SK-N-SH (cell line): Measurements from ENCODE around the gene PYGM. TPM values are rescaled to one million over a fixed set of nuclear protein-coding genes. Genes with fewer than 3 reads are reported as not detected.

Source experiments
- CTCF ChIA-PET: fragments of 300-600, 350-600 bp; formaldehyde crosslinking; extraction: SDS; loops from one replicate; lab custom pipeline; 2021; lab: Yijun Ruan, JAX
- POLR2A ChIA-PET: fragments of 350-600 bp; sonication (Branson Sonifier 250); formaldehyde crosslinking; extraction: SDS; loops from one replicate; lab custom pipeline; 2020; ENCODE audit warnings: antibody characterized with exemption, inconsistent platforms; lab: Yijun Ruan, JAX
- DNase-seq: peaks from one replicate; pipeline ENCODE4 v3.0.0; 2012
- H2AFZ ChIP-seq: fragments of 200-600 bp; sonication (generic); 2 replicates; pipeline ENCODE4 v1.8.1; 2016; ENCODE audit warnings: antibody characterized with exemption, mild to moderate bottlenecking, low read depth
- H3F3A ChIP-seq: fragments of 200-600 bp; sonication (generic); replicated peaks from 2 replicates; pipeline ENCODE3; 2016; ENCODE audit warnings: antibody characterized with exemption, mild to moderate bottlenecking; ENCODE audit not compliant: insufficient read depth
- H3K27ac ChIP-seq, 2 experiments: fragments of 200-500 bp in 1 of 2; fragments of 200-600 bp in 1 of 2; sonication (Bioruptor generic) in 1 of 2; sonication (generic), shearing (Covaris generic) in 1 of 2; 2 replicates each; pipeline versions ENCODE4 v1.5.1 to v1.6.1; 2014 to 2016; ENCODE audit warnings: low read depth in 2 of 2, inconsistent platforms in 1 of 2, low read length in 1 of 2, mild to moderate bottlenecking in 1 of 2, mixed read lengths in 1 of 2
- H3K27me3 ChIP-seq: fragments of 200-600 bp; sonication (generic), shearing (Covaris generic); 2 replicates; pipeline ENCODE4 v1.6.1; 2016; ENCODE audit warnings: mixed run types; ENCODE audit not compliant: insufficient read depth
- H3K36me3 ChIP-seq, 2 experiments: fragments of 200-500 bp in 1 of 2; fragments of 200-600 bp in 1 of 2; sonication (Bioruptor generic) in 1 of 2; sonication (generic) in 1 of 2; replicated peaks in 1 of 2; 2 replicates each; pipeline versions ENCODE3 to v1.5.1; 2014 to 2016; ENCODE audit warnings: low read length in 1 of 2, mild to moderate bottlenecking in 1 of 2; ENCODE audit not compliant: insufficient read depth in 2 of 2, control insufficient read depth in 1 of 2
- H3K4me1 ChIP-seq, 2 experiments: fragments of 200-500 bp in 1 of 2; fragments of 200-600 bp in 1 of 2; sonication (Bioruptor generic) in 1 of 2; sonication (generic), shearing (Covaris generic) in 1 of 2; 2 replicates each; pipeline versions ENCODE4 v1.5.1 to v1.6.1; 2014 to 2016; ENCODE audit warnings: low read depth in 1 of 2, low read length in 1 of 2, mixed run types in 1 of 2; ENCODE audit not compliant: insufficient read depth in 2 of 2, control insufficient read depth in 1 of 2
- H3K4me2 ChIP-seq: fragments of 200-600 bp; sonication (generic), shearing (Covaris generic); 2 replicates; pipeline ENCODE4 v1.6.1; 2017; ENCODE audit warnings: mixed run types
- H3K4me3 ChIP-seq, 2 experiments: fragments of 200-500 bp in 1 of 2; fragments of 200-600 bp in 1 of 2; sonication (Bioruptor generic) in 1 of 2; sonication (generic), shearing (Covaris generic) in 1 of 2; 2 replicates each; pipeline versions ENCODE4 v1.5.1 to v1.8.1; 2014 to 2016; ENCODE audit warnings: low read depth in 2 of 2, inconsistent platforms in 1 of 2, low read length in 1 of 2, mild to moderate bottlenecking in 1 of 2, mixed read lengths in 1 of 2, moderate library complexity in 1 of 2
- H3K79me2 ChIP-seq: fragments of 200-600 bp; sonication (generic); 2 replicates; pipeline ENCODE4 v1.8.1; 2017; ENCODE audit warnings: mild to moderate bottlenecking; ENCODE audit not compliant: insufficient read depth
- H3K9ac ChIP-seq: fragments of 200-600 bp; sonication (generic); 2 replicates; pipeline ENCODE4 v1.6.1; 2017; ENCODE audit warnings: mixed run types
- H3K9me2 ChIP-seq: fragments of 200-600 bp; sonication (generic); 2 replicates; pipeline ENCODE4 v1.6.1; 2017; ENCODE audit warnings: mixed run types
- H3K9me3 ChIP-seq: fragments of 200-600 bp; sonication (generic); 2 replicates; pipeline ENCODE4 v1.6.1; 2017; ENCODE audit warnings: mixed run types, mild to moderate bottlenecking, moderate library complexity
- H4K20me1 ChIP-seq: fragments of 200-600 bp; sonication (generic); 2 replicates; pipeline ENCODE4 v1.6.1; 2017; ENCODE audit warnings: mild to moderate bottlenecking, mixed run types; ENCODE audit not compliant: insufficient read depth
- CHD2 ChIP-seq: fragments of 150-350 bp; IDR thresholded peaks from 2 replicates; pipeline ENCODE4 v1.6.1; 2018; ENCODE audit warnings: low read length; ENCODE audit not compliant: partially characterized antibody
- GABPA ChIP-seq: IDR thresholded peaks from 2 replicates; pipeline ENCODE4 v1.4.0; 2012; ENCODE audit warnings: low read depth, mild to moderate bottlenecking
- MEF2A ChIP-seq: IDR thresholded peaks from 2 replicates; pipeline ENCODE4 v1.4.0; 2012; ENCODE audit warnings: low read depth, borderline replicate concordance
- POLR2AphosphoS5 ChIP-seq: IDR thresholded peaks from 2 replicates; pipeline ENCODE4 v1.6.1; 2012; ENCODE audit warnings: low read depth, low read length
- SIN3A ChIP-seq: IDR thresholded peaks from 2 replicates; pipeline ENCODE4 v1.6.1; 2012; ENCODE audit warnings: low read depth, mild to moderate bottlenecking, low read length, moderate library complexity, borderline replicate concordance
- SMC3 ChIP-seq: IDR thresholded peaks from 2 replicates; pipeline ENCODE4 v1.6.1; 2012; ENCODE audit warnings: low read depth, low read length, improper control_type of control experiment
- TCF12 ChIP-seq: IDR thresholded peaks from 2 replicates; pipeline ENCODE4 v1.4.0; 2012
- TEAD4 ChIP-seq: IDR thresholded peaks from 2 replicates; pipeline ENCODE4 v1.4.0; 2012; ENCODE audit warnings: mild to moderate bottlenecking, borderline replicate concordance; ENCODE audit not compliant: insufficient read depth
- WGBS: methylation state at CpG from one replicate; pipeline ENCODE4 v1.1.6; 2017; ENCODE audit warnings: low lambda C conversion rate; 5-methylcytosine and 5-hydroxymethylcytosine counted together
- polyA plus RNA-seq, 3 experiments: library from polyadenylated mRNA; depleted of rRNA; stranded (reverse); fragments of >200 nt; gene quantifications; 2 replicates each; pipeline ENCODE4 v1.2.3, GENCODE V29; 2012
- TF ChIP-seq, protein P1 (sequence below): IDR thresholded peaks from 2 replicates; pipeline ENCODE4 v1.4.0; 2012; ENCODE audit warnings: low read depth
- TF ChIP-seq, protein P2 (sequence below): IDR thresholded peaks from 2 replicates; pipeline ENCODE4; 2012

Gene PYGM
- polyA plus RNA-seq, 1 of the 3 experiments (the other 2 are of a cell fraction) = 0.08 TPM

DNA sequence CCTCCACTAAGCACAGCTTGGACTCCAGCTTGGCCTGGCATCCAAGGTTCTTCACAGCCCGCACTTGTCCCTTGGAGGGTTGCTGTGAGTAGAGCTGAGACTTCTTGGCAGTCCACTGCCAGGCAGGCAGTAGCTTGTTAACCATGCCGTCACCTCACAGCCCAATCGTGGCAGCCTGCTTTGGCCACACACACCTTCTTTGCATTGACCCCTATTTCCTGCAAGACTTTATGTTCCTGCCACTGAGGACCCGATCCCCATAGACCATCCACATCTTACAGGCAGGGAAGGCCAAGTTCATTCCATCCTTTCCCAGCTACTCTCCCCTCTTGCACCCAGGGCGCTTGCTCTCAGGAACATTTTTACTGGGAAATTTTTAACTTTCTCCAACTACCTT is 2.5 kb upstream of the PYGM start:
- WGBS = 95% methylated on average over 5 of the region's 5 CpGs

DNA sequence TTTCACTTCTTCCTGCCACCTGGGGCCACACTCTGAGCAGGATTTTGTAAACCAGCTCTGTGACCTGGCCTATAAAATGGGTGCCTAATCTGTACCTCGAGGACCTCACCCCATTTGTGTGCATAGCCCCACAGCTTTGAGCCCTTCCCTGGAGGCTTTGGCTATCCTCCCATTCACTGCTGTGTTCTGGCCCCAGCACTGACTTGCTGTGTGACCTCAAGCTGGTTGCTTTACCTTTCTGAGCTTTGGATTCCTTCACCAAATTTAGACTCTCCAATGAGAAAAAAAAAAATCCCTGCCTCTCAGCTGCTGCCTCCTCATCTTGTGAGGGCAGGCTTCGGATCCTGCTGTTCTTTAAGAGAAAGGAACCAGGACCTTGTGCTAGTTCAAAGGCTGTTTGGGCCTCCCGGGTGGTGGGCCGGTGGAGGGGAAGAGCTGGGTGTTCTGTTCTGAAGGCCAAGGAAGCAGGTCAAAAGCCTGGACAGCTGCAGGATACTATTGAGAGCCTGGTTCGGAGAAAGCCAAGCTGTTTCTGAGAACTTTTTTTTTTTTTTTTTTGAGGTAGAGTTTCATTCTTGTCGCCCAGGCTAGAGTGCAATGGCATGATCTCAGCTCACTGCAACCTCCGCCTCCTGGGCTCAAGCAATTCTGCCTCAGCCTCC is 1.1 kb upstream of the PYGM start:
- no peaks in the 10 kb centered on the region for H3K9me3 ChIP-seq
- no peak for TF ChIP-seq TCF12
- TF ChIP-seq, protein P1, sequence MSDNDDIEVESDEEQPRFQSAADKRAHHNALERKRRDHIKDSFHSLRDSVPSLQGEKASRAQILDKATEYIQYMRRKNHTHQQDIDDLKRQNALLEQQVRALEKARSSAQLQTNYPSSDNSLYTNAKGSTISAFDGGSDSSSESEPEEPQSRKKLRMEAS = no peak
- TF ChIP-seq SMC3 = no peak
- TF ChIP-seq, protein P2, sequence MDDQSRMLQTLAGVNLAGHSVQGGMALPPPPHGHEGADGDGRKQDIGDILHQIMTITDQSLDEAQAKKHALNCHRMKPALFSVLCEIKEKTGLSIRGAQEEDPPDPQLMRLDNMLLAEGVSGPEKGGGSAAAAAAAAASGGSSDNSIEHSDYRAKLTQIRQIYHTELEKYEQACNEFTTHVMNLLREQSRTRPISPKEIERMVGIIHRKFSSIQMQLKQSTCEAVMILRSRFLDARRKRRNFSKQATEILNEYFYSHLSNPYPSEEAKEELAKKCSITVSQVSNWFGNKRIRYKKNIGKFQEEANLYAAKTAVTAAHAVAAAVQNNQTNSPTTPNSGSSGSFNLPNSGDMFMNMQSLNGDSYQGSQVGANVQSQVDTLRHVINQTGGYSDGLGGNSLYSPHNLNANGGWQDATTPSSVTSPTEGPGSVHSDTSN = no peak
- TF ChIP-seq TEAD4 = no peak
- no peak for TF ChIP-seq MEF2A
- TF ChIP-seq, all 33 proteins: peak for 0
- Histone ChIP-seq H3K27ac (no peak overlapping the region), H2AFZ (no peak overlapping the region), H3K27me3 (no peaks in the 10 kb centered on the region), H3K9me2 (no peaks in the 10 kb centered on the region), H3F3A (peaks cover 43% of the 10 kb centered on the region), H3K36me3 (peaks cover 22 to 36% of the 10 kb centered on the region in 2 experiments), H3K4me1 (peaks cover 19 to 23% of the 10 kb centered on the region in 2 experiments; a peak in 3 of 4 replicates), H3K9ac (no peak overlapping the region), H4K20me1 (peaks cover 31% of the 10 kb centered on the region), H3K79me2 (peaks cover 10% of the 10 kb centered on the region; the same call in 1 of the 2 replicates), H3K4me2 (no peak overlapping the region), H3K4me3 (no peak overlapping the region)
- DNase-seq = peak; percentile 30
- ChIA-PET POLR2A (interaction anchor here (1.7 kb wide), 1 partner anchor 18 kb away, joined by 7 read pairs; the partner anchor contains the start of gene SF1), CTCF (interaction anchor here (0.8 to 2.0 kb wide), 5 partner anchors 7 to 72 kb away, joined by 5 to 8 read pairs (median 5); partner anchors contain the start of gene RASGRP2)
- 67% methylated on average over 7 of the region's 7 CpGs for WGBS

More for the DNA sequence above, 2.5 kb upstream of the PYGM start:
- POLR2A ChIA-PET = interaction anchor here (0.6 to 0.8 kb wide), 5 partner anchors 10 to 62 kb away, joined by 3 to 5 read pairs (median 3); no protein-coding TSS in a partner anchor
- peaks cover 29 to 46% of the 10 kb centered on the region in 2 experiments for H3K36me3 ChIP-seq
- DNase-seq = peak; percentile 24
- no peaks in the 10 kb centered on the region for H3K27me3 ChIP-seq
- CTCF ChIA-PET = interaction anchor here (1.0 to 1.7 kb wide), 3 partner anchors 9 to 109 kb away, joined by 3 to 5 read pairs (median 4); no protein-coding TSS in a partner anchor
- H3K4me2 ChIP-seq = no peak overlapping the region
- no peaks in the 10 kb centered on the region for H3K9me2 ChIP-seq
- H3K4me1 ChIP-seq = peaks cover 19 to 23% of the 10 kb centered on the region in 2 experiments; a peak in 3 of 4 replicates
- peaks cover 40% of the 10 kb centered on the region for H3F3A ChIP-seq
- no peak overlapping the region for H3K4me3 ChIP-seq
- H4K20me1 ChIP-seq = peaks cover 40% of the 10 kb centered on the region
- peaks cover 15% of the 10 kb centered on the region; the same call in 1 of the 2 replicates for H3K79me2 ChIP-seq
- H3K9me3 ChIP-seq = no peaks in the 10 kb centered on the region
- no peak overlapping the region for H3K27ac ChIP-seq
- no peak overlapping the region for H3K9ac ChIP-seq
- no peak overlapping the region for H2AFZ ChIP-seq
- TF ChIP-seq GABPA = no peak
- TF ChIP-seq POLR2AphosphoS5 = peak; percentile 9; the same call in 1 of the 2 replicates
- peak; percentile 2 for TF ChIP-seq CHD2
- TF ChIP-seq SIN3A = 0 out of 2 replicates have a peak, but pooled peaks have one; percentile 18
